HFF-Myc (cell line): ENCODE data around the gene OR6P1.

Experiments
- DNase-seq: peaks from one replicate; pipeline ENCODE4 v3.0.0-alpha.2; 2011; ENCODE audit warnings: low read depth; ENCODE audit errors: extremely low read depth
- H3K4me3 ChIP-seq: replicated peaks from 2 replicates; pipeline ENCODE4 v1.5.1; 2011; ENCODE audit warnings: low read depth, mild to moderate bottlenecking, control low read depth, low read length
- CTCF ChIP-seq: IDR thresholded peaks from 2 replicates; pipeline ENCODE4 v1.5.1; 2012; ENCODE audit warnings: mild to moderate bottlenecking, low read depth, low read length, control low read depth; ENCODE audit errors: missing control alignments

The OR6P1 gene

GRCh38 chr1:158559696-158560095, 10.7 kb downstream of the OR6P1 start:
- H3K4me3 ChIP-seq = no peak overlapping the region
- DNase-seq = no peak
- TF ChIP-seq CTCF = no peak

GRCh38 chr1:158554352-158554751, 16.0 kb downstream of the OR6P1 start, which contains the start of gene OR6Y1:
OR6Y1 (minus strand) TSS chr1:158554405; CDS start chr1:158548105, 6,300 bp downstream.
- no peak for DNase-seq
- no peak for TF ChIP-seq CTCF
- no peak within 1 kb of the TSS for H3K4me3 ChIP-seq

GRCh38 chr1:158552296-158552695, 18.1 kb downstream of the OR6P1 start:
- no peak for DNase-seq
- no peak overlapping the region for H3K4me3 ChIP-seq
- no peak for TF ChIP-seq CTCF

- no peak overlapping the region for H3K4me3 ChIP-seq
- no peak for DNase-seq
- no peak for TF ChIP-seq CTCF
Measured at GRCh38 chr1:158547533-158547932, 22.8 kb downstream of the OR6P1 start.

- TF ChIP-seq CTCF = no peak
- no peak for DNase-seq
- no peak overlapping the region for H3K4me3 ChIP-seq
Measured at GRCh38 chr1:158537609-158538008, 32.8 kb downstream of the OR6P1 start.

- no peak for TF ChIP-seq CTCF
- no peak overlapping the region for H3K4me3 ChIP-seq
- DNase-seq = no peak
Measured at GRCh38 chr1:158534496-158534895, 35.9 kb downstream of the OR6P1 start.

GRCh38 chr1:158527190-158527815, 43.1 kb downstream of the OR6P1 start:
- no peak overlapping the region for H3K4me3 ChIP-seq
- peak; percentile 16 for DNase-seq
- TF ChIP-seq CTCF = peak; percentile 57
